HL-60/S4 treated with phorbol 12-myristate 13-acetate at 8.2 ng/mL for 4 days and 3 days (cell line): ENCODE measurements around the gene TFAP2E.

Experiments used
- in situ Hi-C: fragments of 300-500 bp; cut with MboI; formaldehyde crosslinking; loops from 2 replicates; pipeline ENCODE4 v1.15.0; 2022; ENCODE audit warnings: low sequenced_read_pairs

TFAP2E gene

DNA sequence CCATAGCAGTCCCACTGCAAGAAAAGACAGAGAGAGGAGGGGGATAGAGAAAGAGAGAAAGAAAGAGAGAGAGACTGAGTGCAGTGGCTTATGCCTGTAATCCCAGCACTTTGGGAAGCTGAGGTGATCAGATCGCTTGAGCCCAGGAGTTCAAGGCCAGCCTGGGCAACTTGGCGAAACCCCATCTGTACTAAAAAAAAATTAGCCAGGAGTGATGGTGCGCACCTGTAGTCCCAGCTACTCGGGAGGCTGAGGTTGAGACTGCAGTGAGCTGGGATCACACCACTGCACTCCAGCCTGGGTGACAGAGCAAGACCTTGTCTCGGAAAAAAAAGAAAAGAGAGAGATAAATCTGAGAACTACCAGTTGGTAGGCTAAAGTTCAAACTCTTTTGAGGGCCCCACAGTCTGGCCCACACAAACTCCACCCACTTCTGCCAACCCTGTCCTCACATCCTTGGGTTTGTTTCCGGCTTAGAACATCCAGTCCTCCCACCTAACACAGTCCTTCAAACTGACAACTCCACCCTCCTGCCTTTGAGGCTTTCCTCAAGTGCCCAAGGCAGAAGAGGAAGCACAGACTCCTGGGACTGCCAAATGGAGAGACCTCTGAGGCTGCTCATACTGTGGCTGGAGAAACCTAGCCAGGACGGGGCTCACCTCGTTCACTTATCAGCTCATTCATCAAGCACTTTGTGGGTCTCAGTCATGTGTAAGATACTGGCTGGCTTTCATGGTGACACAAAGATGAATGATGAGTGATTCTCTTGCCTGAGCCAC lies 20.1 kb downstream of the TFAP2E start:
- in situ Hi-C loops, result no loop called here

DNA sequence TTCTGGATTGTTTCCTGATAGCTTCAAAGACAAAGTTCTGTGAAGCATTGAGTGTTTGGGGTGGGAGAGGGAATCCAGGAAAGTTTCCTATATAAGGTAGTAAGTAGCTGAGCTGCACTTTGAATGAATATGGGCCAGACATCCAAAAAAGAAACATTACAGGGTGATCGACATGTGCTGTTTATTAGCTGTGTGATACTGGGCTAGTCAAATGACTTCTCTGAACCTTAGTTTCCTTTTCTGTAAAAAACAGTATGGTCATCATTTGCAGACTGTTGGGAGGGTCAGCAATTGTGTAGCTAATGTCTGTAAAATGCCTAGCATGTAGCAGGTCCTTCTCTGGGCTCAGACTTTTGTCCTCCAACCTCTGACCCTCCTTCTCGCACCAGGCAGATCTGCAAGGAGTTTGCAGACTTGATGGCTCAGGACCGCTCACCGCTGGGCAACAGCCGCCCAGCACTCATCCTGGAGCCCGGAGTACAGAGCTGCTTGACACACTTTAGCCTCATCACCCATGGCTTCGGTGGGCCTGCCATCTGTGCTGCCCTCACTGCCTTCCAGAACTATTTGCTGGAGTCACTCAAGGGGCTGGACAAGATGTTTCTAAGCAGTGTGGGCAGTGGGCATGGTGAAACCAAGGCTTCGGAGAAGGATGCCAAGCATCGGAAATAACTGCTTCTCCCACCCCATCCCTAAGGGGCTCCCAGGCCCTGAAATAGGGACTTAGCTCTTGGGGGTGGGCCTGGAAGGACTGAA lies 21.1 kb downstream of the TFAP2E start:
- in situ Hi-C loops, result no loop called here

DNA sequence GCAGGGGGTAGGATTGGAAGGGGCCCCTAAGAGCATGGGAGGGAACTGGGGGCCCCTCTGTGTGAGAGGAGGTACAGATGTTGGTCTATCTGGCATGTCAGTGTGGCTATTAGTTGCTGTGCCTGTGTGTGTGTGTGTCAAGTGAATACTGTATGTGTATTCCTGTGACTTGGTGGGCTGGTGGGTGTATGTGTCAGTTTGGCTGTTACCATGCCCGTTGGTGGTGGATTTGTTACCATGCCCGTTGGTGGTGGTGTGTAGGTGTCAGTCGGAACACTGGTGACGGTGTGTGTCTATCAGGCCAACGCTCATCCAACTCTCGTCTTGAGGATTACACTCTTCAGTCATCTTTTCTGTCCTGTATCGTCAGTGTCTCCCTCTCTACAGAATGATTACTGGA lies 22.6 kb downstream of the TFAP2E start:
- in situ Hi-C loops, result no loop called here

DNA sequence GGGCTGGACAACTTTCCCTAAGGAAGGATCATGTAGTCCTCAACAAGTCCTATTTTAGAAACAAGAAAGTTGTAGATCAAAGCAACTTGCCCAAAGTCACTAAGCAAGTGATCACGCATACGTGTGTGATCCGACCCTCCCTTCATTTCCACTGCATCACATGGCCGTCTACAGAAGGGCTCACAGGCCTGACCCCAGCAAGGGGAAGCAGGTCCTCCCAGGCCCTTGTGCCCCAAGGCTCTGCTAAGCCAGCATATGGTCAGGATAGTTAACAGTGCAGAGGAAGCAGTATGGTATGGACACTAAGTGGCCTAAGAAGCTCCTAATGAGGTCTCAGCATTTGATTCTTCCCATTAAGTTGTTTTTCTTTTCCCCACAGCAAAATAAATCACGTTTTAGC lies 24.8 kb downstream of the TFAP2E start:
- in situ Hi-C loops, result no loop called here

DNA sequence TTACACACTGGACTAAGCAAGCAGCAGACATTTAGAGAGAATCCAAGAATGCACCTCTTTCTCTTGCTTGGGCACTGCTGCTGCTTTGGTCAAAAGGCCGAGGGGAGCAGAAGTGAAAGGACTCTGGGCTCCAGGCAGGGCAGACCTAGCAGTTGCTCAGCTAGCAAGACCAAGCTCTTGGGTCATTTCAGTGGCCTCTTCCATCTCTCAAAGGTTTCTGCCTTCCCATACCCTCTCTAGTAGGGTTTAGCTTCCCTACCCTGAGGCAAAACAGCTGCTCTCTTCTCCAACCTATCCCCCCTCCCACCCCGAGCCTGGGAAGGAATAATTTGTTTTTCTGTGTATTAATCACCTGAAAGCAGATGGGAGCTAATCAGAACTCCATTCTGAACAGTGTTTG lies 25.8 kb downstream of the TFAP2E start:
- in situ Hi-C loops, result no loop called here

DNA sequence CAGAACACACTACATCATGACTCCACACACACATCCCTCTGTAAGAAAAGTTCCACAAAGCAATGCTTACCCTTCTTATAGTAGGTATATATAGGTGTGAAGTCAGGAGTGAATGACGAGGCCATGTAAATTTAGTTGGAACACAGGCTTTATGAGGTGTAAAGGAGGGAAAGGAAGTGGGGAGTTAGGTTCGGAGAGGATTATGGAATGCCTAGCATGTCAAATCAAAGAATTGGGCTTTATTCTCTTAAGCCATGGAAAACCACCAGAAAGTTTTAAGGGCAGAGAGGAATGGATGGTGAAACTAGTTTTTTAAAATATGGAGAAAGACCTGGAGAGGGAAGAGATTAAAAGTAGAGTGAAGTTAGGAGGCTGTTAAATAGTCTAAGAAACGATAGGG lies 26.3 kb downstream of the TFAP2E start:
- in situ Hi-C loops, result no loop called here

DNA sequence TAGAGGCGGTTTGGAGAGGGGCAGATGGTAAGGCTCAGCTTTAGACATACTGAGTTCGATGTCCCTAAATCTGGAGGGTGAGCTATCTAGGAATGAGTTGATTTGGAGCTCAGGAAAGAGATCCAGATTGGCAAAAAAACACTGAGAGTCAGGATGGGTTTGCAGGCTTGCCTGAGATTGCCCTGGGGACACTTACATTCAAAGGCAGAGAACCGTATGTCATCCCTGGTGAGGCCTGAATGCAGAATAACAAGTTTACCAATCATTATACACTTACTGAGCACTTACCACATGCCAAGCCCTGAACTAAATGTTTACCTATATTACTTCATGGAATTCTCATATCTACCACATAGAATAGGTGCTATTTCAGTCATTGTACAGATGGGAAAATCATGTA lies 27.5 kb downstream of the TFAP2E start:
- in situ Hi-C loops, result no loop called here

DNA sequence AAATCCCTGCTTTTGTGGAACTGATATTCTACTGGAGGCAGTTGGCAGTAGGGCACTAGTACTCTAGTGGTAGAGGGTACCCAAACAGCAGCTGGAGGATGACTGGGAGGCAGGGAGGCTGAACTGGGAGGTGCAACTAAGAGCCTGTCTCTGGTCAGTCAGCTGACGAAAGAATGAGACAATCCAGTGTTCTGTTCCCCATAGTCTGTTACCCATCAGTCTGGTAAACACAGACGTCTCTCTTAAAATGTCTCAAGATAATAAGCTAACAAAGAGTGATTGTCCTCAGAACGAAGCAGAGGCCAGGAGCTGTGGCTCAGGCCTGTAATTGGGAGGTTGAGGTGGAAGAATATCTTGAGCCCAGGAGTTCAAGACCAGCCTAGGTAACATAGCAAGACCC lies 30.4 kb downstream of the TFAP2E start:
- in situ Hi-C loops, result no loop called here

DNA sequence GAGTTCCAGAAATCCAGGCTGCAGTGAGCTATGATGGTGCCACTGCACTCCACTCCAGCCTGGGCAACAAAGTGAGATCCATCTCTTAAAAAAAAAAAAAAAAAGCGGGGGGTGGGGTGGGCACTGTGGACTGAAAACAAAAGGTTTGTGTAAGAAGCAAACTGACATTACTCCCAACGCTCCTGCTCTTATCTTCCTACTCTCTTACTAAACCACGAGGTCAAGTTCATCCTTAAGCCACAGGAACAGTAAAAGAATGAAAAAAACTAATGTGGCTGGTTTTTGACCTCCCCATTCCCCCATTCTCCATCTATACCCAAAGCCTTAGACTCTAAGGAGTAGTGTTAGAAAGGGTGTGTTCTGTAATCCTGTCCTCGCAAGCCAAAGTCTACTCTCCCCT lies 30.8 kb downstream of the TFAP2E start:
- in situ Hi-C loops, result no loop called here

DNA sequence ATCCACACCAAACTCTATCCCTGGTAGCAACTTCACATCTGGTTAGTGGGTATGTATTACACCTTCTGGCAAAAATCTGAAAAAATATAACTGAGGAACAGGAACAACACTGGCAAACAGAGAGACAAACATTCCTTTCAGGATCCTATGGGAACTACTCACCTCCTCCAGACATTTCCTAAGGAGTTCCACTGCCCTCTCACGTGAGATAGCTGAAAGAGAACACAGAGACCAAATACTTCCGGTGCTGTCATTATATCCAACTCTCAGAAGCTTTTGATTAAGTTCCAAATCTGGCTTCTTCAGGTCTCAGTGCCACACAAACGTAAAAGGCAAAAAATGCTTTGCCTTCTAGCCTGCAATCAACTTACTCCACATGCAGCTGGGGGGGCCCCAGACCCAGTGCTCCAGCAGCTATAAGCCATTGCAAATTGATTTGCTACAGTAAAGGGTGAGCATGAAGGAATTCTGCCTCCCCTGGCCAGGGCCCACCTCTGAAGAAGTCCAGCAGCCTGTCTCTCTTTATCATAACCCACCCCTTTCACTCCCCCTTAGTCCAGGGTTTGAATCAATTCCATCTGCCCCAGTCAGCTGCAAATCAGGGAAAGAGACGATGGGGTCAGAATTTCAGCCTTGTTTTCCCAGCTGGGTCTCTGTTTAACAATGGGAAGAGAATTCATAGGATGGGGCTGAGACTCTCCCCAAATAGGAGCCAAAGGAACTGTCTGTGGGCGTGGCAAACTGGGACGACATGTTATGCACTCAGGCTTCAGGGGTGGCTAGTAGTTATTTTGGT lies 32.2 kb downstream of the TFAP2E start:
- in situ Hi-C loops, result no loop called here

DNA sequence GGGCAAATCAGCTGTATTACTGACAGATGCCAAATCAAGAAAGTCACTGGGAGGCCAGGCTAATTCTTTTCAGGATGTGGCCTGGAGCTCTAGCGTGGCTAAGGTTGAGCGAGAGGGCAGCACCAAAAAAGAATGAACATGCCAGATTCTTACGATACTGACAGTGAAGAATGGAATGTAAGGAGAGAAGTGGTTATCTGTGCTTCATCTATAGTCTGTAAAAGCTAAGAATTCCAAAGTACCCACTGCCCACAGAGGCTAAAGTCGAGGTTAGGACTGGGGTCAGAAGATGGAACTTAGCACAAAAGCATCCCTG lies 32.7 kb downstream of the TFAP2E start:
- in situ Hi-C loops, result no loop called here

DNA sequence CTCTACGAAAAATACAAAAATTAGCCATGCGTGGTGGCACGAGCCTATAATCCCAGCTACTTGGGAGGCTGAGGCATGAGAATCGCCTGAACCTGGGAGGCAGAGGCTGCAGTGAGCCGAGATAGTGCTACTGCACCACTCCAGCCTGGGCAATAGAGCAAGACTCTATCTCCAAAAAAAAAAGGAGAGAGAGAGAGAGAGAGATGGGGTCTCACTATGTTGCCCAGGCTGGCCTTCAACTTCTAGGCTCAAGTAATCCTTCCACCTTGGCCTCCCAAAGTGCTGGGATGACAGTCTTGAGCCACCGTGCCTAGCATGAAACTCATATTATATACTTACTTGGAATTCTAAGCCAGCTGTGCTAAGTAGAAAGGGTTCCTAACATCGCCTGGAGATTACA lies 38.5 kb downstream of the TFAP2E start:
- in situ Hi-C loops, result no loop called here

DNA sequence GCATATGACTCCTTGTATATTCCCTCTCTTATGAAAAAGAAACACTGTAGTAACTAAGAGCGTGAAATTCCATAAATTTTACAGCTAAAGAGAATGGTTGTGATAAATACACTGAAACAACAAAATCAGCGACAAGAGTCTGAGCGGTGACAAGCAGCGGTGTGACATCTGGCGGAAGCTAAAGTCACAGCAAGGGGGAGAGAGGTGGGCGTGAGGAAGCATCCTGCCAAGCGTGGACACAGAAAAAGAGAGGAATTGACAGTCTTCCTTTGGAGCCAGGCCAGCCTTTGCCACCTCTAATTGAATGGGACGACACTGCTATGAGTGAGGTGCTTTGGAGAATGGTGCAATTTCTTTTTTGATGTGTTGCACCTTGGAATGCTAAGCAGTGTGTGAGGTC lies 42.3 kb downstream of the TFAP2E start:
- in situ Hi-C loops, result no loop called here

DNA sequence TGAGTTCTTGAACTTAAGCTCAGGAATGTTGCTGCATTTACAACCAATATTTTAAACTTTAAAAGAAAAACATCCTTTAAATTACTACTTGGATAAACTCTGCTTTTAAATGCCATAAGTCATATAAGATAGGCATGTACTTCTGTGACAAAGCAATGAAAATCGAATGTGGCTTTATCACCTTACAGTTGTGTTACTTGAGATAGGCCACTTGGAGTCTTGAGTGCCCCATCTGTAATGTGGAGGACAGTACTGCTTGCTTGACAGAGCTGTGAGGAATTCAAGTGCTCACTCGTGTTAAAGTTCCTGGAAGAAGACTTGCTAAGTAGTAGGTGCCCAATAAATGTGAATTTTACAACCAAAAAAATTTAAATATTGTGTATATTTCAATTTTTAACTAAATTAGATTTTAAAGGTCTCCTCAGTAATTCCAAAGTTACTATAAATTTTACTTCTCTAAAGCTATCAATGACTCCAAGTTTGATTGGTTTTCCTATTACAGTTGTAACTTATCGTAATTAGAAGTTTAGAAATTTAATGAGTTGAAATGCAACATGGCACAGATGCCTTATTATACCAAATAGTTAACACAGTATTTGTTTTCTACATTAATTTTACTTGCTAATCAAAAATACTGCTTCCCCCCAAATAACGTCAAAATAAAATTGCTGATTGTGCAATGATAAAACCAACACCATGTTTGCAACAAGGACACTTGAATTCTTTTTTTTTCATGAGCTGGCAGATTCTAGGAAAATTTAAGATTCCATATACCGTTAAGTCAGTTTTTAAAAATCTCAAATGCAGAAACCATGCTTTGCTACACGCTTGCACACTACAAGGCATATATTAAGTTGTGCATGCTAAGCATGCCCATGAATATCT lies 46.4 kb downstream of the TFAP2E start:
- in situ Hi-C loops, result no loop called here

DNA sequence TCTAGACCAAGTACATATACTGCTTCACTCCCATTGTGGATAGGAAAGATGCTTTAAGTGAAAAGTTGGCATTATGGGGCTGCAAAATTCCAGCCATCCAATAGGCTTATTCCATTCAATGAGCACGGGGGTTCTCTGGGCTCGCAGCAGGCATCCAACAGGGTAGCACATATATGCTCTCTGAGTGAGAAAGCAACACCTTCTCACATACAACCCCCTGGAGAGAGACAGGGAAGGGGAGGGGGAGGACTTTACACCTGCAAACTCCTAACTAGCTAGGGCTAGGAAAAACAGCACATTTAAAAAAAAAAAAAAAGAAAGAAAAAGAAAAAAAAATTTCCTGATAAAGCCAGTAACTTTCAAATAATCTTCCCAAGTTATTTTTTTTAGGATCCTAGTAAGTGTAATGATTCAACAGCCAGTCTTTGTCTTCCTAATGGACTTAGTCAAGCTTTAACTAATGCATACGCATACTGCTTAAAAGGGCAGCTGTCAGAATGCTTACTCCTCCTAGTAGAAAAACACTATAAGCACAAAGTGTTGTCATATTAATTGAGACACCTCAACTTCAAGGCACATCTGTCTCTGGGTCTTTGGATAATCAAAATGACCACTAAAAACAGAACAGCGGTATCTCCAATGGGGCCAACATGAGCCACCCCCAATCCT lies 49.5 kb downstream of the TFAP2E start:
- in situ Hi-C loops, result no loop called here

DNA sequence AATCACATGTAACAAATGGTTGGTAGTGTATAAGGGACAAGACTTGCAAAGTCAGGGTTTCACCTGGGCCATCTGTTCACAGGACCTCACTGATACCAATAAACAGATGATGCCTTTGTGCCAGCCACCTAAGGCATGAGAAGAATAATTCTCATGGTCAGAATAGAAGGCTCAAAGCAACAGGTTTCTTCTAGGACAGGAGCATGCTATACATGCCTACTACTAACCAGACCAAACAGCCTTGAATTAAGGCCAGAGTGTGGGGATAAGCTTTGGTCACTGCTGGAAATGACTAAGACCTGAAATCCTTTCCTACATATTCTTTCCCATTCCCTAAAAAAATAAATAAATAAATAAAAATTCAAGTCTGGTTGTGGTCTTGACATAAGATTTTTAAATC lies 50.7 kb downstream of the TFAP2E start:
- in situ Hi-C loops, result no loop called here

DNA sequence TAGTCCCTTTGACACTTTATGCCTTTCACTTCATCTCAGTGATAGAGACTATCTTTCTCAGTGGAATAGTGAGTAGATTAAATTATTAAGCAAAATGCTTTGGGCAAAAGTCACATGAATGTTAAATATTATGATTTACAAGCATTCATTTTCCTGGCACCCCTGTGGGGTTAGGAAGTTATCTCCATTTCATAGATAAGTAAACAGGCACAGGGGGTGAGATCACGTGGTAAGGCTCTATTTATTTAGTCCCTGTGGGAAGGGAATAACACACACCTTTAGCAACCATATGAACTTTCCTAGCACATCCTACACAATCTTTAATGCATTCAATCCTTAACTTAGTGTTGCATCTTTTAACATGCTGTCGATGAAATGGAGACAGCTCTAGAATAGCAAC lies 55.9 kb downstream of the TFAP2E start:
- in situ Hi-C loops, result no loop called here

DNA sequence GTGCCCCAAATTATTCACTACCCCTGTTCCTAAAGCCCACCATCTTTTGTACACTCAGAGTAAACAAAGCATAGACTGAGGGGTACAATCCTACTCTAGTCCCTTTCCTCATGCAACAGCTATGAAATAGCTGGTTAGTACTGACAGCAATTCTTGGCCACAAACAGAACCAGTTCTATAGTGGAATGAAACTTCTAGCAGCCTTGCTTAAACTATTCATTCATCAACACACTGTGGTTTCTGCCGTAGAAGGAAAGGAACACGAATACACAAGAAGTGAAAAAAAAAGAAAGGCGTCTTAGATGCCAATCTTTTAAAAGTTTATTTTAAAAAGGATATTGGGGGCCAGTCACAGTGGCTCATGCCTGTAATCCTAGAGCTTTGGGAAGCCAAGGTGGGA lies 58.3 kb downstream of the TFAP2E start:
- in situ Hi-C loops, result no loop called here

DNA sequence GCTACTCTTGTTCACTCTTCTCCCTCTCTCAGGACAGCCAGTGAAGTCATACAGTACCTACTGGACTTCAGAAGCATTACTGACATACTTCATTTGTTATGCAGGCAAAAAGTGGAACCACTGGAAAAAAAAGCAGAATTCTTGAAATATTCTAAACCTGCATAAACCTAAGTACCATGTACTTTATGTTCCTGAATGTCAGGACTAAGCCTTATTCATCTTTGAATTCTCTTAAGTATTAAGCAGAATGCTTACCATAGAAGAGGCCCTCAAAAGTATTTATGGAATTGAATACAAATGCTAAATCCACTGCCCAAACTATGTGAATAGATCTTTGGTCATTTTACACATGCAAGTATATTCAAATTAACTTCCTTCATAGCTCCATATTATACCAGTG lies 60.4 kb downstream of the TFAP2E start:
- in situ Hi-C loops, result no loop called here

DNA sequence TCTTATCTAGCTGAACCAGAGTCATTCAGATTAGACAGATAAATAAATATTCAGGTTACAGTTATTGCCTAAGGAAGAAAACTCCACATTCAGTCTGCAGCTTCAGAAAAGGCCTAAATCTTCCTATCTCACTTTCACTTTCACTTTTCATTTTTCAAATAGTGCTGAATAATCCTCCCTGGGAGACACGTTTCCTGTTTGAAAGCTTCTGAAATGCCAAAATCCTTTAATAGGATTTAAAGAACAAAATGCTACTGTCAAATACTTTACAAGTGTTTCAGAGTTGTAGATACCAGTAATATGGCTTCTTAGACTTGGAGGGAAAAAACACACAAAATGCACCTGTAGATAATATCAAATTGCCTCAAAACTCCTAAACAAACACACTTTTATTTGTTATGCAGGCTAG lies 64.3 kb downstream of the TFAP2E start:
- in situ Hi-C loops, result no loop called here
